Measurements from ENCODE around the gene ELMOD1.
"Not testable (repeated sequence)": the region's sequence is repeated elsewhere in the genome, so short reads cannot be mapped to it uniquely, and the experiment has no call there.

Gene ELMOD1

DNA sequence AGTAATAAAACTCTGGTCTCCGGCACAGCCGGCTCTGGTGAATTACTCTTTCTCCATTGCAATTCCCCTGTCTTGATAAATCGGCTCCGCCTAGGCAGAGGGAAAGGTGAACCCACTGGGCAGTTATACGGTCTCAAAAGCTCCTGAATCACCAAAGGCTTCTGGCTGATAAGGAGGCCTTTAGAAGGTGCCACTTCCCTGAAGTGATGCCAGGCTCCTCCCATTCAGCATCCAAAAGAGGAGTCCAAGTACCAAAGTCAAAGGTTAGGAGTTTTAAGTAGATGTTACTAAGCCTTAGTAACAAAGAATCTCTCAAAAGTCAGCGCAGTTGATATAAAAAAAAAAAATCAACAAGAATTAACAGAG, 13.6 kb upstream of the ELMOD1 start:
- TF ChIP-seq, protein P1, sequence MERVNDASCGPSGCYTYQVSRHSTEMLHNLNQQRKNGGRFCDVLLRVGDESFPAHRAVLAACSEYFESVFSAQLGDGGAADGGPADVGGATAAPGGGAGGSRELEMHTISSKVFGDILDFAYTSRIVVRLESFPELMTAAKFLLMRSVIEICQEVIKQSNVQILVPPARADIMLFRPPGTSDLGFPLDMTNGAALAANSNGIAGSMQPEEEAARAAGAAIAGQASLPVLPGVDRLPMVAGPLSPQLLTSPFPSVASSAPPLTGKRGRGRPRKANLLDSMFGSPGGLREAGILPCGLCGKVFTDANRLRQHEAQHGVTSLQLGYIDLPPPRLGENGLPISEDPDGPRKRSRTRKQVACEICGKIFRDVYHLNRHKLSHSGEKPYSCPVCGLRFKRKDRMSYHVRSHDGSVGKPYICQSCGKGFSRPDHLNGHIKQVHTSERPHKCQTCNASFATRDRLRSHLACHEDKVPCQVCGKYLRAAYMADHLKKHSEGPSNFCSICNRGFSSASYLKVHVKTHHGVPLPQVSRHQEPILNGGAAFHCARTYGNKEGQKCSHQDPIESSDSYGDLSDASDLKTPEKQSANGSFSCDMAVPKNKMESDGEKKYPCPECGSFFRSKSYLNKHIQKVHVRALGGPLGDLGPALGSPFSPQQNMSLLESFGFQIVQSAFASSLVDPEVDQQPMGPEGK (CRISPR knock-in tag; IDR thresholded peaks at IDR 0.05; ENCODE audit: borderline replicate concordance) = no peak
- ATAC-seq = no peak

GRCh38 chr11:107579169-107579568, 11.8 kb upstream of the ELMOD1 start:
- ATAC-seq = not testable (repeated sequence)
- TF ChIP-seq ZNF8 (CRISPR knock-in tag; IDR thresholded peaks at IDR 0.05) = peak; percentile 84

DNA sequence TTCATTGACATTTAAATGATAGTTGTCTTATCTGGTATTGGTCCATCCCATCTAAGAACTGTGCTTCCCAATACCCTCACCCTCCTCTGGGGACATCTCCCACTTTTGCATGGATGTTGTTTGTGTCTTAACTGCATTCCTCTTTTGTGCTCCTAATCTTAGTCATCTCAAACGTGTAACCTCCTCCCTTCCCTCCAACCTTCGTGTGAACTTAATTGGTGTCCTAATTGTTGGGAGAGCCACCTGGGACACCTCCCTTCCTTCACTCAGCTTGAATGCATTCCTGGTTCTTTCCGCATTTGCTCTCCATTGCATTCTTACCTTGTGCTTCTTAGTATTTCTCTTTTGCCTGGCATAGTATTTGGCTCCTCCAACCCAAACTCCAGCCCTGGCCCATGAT, 9.8 kb upstream of the ELMOD1 start:
- TF ChIP-seq, protein P1 (CRISPR knock-in tag; IDR thresholded peaks at IDR 0.05; ENCODE audit: borderline replicate concordance) = no peak
- no peak for TF ChIP-seq ARNTL (CRISPR knock-in tag; IDR thresholded peaks at IDR 0.05; ENCODE audit: borderline replicate concordance, low read depth)
- TF ChIP-seq SNAI2 (CRISPR knock-in tag; IDR thresholded peaks at IDR 0.05) = no peak
- no peak for TF ChIP-seq ZC3H10 (CRISPR knock-in tag; IDR thresholded peaks at IDR 0.05)
- no peak for TF ChIP-seq GLIS3 (CRISPR knock-in tag; IDR thresholded peaks at IDR 0.05)

GRCh38 chr11:107583629-107584195, 7.2 kb upstream of the ELMOD1 start:
- ATAC-seq = no peak
- TF ChIP-seq ZNF8 (CRISPR knock-in tag; IDR thresholded peaks at IDR 0.05) = no peak
- no peak for TF ChIP-seq GLIS3 (CRISPR knock-in tag; IDR thresholded peaks at IDR 0.05)
- no peak for TF ChIP-seq TSHZ2 (CRISPR knock-in tag; IDR thresholded peaks at IDR 0.05)
- TF ChIP-seq, protein P1 (CRISPR knock-in tag; IDR thresholded peaks at IDR 0.05; ENCODE audit: borderline replicate concordance) = no peak
- TF ChIP-seq, protein P2, sequence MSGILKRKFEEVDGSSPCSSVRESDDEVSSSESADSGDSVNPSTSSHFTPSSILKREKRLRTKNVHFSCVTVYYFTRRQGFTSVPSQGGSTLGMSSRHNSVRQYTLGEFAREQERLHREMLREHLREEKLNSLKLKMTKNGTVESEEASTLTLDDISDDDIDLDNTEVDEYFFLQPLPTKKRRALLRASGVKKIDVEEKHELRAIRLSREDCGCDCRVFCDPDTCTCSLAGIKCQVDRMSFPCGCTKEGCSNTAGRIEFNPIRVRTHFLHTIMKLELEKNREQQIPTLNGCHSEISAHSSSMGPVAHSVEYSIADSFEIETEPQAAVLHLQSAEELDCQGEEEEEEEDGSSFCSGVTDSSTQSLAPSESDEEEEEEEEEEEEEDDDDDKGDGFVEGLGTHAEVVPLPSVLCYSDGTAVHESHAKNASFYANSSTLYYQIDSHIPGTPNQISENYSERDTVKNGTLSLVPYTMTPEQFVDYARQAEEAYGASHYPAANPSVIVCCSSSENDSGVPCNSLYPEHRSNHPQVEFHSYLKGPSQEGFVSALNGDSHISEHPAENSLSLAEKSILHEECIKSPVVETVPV (CRISPR knock-in tag; IDR thresholded peaks at IDR 0.05) = no peak
- no peak for TF ChIP-seq ZNF565 (CRISPR knock-in tag; conservative IDR thresholded peaks at IDR 0.05; ENCODE audit: low read depth)
- no peak for TF ChIP-seq RARB (CRISPR knock-in tag; IDR thresholded peaks at IDR 0.05)
- no peak for TF ChIP-seq PPARA (CRISPR knock-in tag; IDR thresholded peaks at IDR 0.05; ENCODE audit: borderline replicate concordance)
- TF ChIP-seq ZFP3 (CRISPR knock-in tag; IDR thresholded peaks at IDR 0.05) = no peak
- no peak for TF ChIP-seq ZC3H10 (CRISPR knock-in tag; IDR thresholded peaks at IDR 0.05)
- no peak for TF ChIP-seq CREB5 (CRISPR knock-in tag; IDR thresholded peaks at IDR 0.05; ENCODE audit: low read depth)
- TF ChIP-seq CSDC2 (CRISPR knock-in tag; IDR thresholded peaks at IDR 0.05) = no peak
- no peak for TF ChIP-seq SNAI2 (CRISPR knock-in tag; IDR thresholded peaks at IDR 0.05)
- TF ChIP-seq, protein P3, sequence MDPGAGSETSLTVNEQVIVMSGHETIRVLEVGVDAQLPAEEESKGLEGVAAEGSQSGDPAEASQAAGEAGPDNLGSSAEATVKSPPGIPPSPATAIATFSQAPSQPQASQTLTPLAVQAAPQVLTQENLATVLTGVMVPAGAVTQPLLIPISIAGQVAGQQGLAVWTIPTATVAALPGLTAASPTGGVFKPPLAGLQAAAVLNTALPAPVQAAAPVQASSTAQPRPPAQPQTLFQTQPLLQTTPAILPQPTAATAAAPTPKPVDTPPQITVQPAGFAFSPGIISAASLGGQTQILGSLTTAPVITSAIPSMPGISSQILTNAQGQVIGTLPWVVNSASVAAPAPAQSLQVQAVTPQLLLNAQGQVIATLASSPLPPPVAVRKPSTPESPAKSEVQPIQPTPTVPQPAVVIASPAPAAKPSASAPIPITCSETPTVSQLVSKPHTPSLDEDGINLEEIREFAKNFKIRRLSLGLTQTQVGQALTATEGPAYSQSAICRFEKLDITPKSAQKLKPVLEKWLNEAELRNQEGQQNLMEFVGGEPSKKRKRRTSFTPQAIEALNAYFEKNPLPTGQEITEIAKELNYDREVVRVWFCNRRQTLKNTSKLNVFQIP (CRISPR knock-in tag; IDR thresholded peaks at IDR 0.05; ENCODE audit: borderline replicate concordance, low read depth) = no peak
- no peak for TF ChIP-seq OSR1 (CRISPR knock-in tag; IDR thresholded peaks at IDR 0.05)
- TF ChIP-seq TCF4 (CRISPR knock-in tag; IDR thresholded peaks at IDR 0.05; ENCODE audit: borderline replicate concordance) = no peak
- TF ChIP-seq ZNF70 (CRISPR knock-in tag; IDR thresholded peaks at IDR 0.05) = no peak
- no peak for TF ChIP-seq ISL1 (CRISPR knock-in tag; IDR thresholded peaks at IDR 0.05)

More for the DNA sequence above, 9.8 kb upstream of the ELMOD1 start:
- ATAC-seq = no peak
